Right ventricle myocardium superior (tissue), 1 donor: ENCODE data around the gene MAP3K5. TPM values are rescaled to one million over a fixed set of nuclear protein-coding genes. Genes with fewer than 3 reads are reported as not detected.
"Not testable (repeated sequence)": the region's sequence is repeated elsewhere in the genome, so short reads cannot be mapped to it uniquely, and the experiment has no call there.

Experiments used
- ATAC-seq: fragments of 200-7000 bp; cut with Tn5 transposase; one replicate; pipeline ENCODE4 v1.9.1; 2020; ENCODE audit warnings: mild to moderate bottlenecking; ENCODE audit not compliant: poor library complexity
- DNase-seq: peaks from one replicate; pipeline ENCODE4 v3.0.0-alpha.2; 2020
- intact Hi-C: fragments of 100-400 bp; cut with DNase I; formaldehyde crosslinking; loops from one replicate; pipeline ENCODE4 v1.11.2; 2022
- total RNA-seq: library from RNA; stranded (reverse); fragmentation: NEBNext Ultra II Directional; extraction: Animal tissue kit (Norgen Biotek cat#: 25700); gene quantifications from one replicate; pipeline ENCODE4 v1.2.1, GENCODE V29; 2021
- donor health status: DM: no; HTN: yes; CAD: no; lungs with severe emphysema.

MAP3K5 gene
- total RNA-seq, 1 donor from 2014 or later, result 39.9 TPM

GRCh38 chr6:136798044-136798443 is 5.8 kb upstream of the MAP3K5 start:
- no peak for ATAC-seq
- intact Hi-C loops, result no loop called here
- DNase-seq, result no peak

DNA sequence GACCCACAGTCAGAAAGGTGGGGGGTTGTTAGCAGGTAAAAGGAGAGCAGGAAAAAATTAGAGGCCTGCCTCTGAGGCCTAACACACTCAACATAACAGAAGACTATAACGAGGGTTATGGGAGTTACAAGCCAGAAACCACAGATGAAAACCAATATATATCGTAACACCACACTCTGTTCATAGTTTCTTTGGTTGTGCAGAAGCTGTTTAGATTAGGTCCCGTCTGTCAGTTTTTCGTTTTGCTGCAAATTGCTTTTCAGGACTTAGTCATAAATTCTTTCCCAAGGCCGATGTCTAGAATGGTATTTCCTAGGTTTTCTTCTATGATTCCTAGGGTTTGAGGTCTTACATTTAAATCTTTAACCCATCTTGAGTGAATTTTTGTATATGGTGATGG is 3.7 kb upstream of the MAP3K5 start:
- ATAC-seq (no peak), DNase-seq (no peak)
- intact Hi-C loops, result no loop called here

DNA sequence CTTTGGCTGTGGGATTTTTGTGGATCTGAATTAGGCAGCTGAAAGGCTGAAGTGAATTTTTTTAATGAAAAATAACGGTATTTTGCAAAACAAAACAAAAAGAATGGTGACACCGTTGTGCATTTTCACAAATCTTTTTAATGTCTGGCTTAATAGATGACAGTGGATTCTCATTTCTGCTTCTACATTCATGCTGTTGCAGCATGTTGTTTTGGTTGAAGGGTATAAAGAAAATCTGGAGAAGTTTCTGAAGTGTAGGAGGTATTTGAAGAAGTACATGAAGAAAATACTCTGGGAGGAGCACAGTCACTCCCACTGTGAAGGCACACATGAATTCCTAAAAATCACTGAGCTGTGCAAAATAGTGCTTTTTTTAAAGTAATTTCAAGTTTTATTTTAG is 3.1 kb upstream of the MAP3K5 start:
- DNase-seq, result no peak
- intact Hi-C loops, result no loop called here
- ATAC-seq, result no peak

GRCh38 chr6:136793363-136793762 is 1.1 kb upstream of the MAP3K5 start:
- no peak for ATAC-seq
- intact Hi-C loops, result loop anchor here (2.0 to 5.0 kb wide), 2 partner anchors 149 to 211 kb away; no protein-coding TSS in a partner anchor
- no peak for DNase-seq

DNA sequence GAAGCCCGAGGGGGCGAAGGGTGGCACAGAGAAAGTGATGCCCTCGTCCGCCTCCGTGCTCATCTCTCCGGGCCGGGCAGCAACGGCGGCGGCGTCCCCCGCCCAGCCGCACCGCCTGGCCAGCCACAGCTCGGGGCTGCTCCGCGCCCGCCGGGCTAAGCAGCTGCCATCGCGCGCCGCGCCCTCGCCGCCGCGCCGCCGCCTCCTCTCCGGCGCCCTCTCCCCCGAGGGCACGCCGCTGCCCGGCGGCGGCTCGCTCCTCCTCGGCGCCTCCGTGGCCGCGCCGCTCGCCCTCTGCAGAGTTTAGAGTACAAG is 225 bp downstream of the MAP3K5 start:
- DNase-seq, result no peak
- no peak for ATAC-seq
- intact Hi-C loops, result loop anchor here (2.0 to 5.0 kb wide), 2 partner anchors 147 to 210 kb away; no protein-coding TSS in a partner anchor

DNA sequence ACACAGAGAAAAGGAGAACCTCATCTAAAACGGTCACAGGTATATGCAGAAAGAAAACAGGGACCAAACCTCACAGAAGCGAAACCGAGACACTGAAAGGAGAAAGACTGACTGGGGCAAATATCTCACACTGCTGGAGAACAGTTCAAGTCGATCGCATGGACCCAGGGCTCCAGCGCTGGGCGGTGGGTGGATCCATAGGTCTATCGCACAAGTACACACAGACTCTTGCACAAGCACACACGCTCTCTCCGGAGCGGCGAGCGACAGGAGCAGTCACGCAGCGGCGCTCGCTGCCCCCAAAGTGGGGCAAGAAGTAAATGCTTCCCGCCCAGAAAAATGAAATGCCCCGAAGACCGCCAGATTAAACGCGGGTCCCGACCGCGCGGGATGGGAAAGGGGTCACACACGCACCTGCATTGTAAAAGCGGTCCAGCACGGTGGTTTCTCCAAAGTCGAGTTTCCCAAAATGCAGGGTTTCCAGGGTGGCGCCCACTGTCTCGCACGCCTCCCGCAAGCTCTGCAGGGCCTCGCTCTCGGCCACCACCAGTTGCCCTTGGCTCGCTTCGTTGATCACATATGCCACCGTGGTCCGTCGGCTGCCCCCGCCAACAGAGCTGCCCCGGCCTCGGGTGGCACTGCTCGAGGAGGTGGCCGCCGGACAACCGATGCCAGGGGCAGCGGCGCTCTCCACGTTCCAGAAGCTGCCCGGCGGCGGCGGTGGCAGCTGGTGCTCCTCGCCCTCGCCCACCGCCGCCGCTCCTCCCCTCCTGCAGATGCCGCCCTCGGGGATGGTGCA is 782 bp downstream of the MAP3K5 start:
- peak; percentile 44 for ATAC-seq
- DNase-seq, result peak; percentile 83
- intact Hi-C loops, result loop anchor here (2.0 to 5.0 kb wide), 2 partner anchors 147 to 209 kb away; no protein-coding TSS in a partner anchor

DNA sequence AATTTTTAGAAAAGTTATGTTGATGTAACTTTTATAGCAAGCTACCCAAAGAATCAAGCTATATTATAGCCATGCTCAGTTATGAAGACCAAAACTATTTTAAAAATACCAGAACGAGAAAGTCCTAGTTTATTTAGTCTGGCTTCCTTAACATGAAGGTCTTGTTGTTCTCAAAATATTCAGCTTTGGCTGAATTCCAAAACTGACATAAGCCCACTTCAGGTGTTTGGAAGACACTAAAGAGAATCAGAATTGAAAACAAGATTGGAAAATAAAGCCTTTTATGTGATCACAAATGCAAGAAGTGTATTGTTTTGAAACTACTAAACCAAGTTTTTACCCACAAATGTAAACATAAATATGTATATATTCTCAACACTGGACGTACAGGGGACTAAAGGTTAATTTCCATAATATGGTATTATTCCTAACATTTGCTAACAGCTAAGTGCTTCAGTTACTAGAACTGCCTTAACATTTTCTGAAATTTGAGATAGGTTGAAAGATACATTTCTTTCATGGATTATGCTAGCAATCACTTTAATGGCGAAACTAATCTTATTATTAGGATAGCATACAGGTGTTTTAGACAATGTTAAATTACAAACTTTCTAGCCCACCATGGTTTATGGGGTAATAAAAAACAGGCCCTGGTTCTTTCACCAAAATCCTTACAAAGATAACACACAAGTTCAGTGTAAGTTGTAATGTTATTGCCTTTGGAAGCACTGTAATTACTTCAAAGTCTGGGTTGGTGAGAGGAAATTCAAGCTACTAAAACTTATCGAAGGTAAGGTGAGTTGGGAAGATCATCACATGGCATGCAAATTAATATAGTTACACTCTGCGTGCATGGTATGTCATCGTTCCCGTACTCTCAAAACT is 1.6 kb downstream of the MAP3K5 start:
- no peak for DNase-seq
- no peak for ATAC-seq
- intact Hi-C loops, result loop anchor here (5.0 kb wide), 1 partner anchor 208 kb away; no protein-coding TSS in a partner anchor

GRCh38 chr6:136789440-136789839 is 2.8 kb downstream of the MAP3K5 start:
- intact Hi-C loops, ATAC-seq, DNase-seq: not testable (repeated sequence)

DNA sequence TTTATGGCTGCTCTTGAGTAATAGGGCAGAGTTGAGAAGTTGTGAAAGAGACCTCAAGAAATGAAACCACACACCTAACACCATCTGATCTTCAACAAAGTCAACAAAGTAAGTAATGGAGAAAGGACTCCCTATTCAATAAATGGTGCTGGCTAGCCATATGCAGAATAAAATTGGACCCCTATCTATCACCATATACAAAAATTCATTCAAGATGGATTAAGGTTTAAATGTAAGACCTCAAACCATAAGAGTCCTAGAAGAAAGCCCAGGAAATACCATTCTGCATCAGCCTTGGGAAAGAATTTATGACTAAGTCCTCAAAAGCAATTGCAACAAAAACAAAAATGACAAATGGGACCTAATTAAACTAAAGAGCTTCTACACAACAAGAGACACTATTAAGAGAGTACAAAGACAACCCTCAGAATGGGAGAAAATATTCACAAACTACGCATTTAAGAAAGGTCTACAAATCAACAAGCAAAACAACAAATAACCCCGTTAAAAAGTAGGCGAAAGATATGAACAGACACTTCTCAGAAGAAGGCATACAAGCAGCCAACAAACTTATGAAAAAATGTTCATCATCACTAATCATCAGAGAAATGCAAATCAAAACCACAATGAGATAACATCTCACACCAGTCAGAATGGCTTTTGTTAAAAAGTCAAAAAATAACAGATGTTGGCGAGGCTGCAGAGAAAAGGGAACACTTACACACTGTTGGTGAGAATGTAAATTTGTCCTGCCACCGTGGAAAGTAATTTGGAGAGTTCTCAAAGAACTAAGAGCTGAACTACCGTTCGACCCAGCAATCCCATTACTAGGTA is 4.0 kb downstream of the MAP3K5 start:
- DNase-seq (no peak), ATAC-seq (no peak)
- intact Hi-C loops, result no loop called here

DNA sequence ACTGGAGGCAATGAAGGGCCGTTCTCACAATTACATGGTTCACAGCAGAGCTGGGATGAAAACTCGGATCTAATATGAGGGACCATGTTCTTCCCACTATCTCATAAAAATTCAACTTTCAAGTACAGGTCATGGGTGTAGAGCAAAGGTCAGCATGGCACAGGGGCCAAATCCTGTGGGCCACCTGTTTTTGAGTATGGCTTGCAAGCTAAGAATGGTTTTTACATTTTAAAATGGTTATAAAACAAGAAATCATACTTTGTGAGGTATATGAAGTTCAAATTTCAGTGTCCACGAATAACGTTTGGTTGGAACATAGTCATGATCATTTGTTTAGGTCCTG is 4.6 kb downstream of the MAP3K5 start:
- DNase-seq (no peak), ATAC-seq (no peak)
- intact Hi-C loops, result no loop called here

DNA sequence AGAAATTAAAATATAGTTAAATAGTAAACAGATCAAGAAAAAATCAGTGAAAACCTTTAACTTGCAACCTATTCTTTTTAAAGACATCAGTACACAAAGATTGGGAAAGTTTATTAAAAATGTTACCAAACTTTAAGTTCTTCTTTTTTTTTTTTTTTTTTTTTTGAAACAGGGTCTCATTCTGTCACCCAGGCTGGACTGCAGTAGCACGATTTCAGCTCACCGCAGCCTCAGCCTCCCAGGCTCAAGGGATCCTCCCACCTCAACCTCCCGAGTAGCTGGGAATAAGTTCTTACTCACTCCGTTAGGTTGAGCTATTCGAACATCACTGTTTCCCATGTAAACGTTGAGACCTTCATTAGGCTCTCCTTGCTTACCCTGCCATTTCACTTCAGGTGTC is 5.6 kb downstream of the MAP3K5 start:
- ATAC-seq, result no peak
- intact Hi-C loops, result no loop called here
- DNase-seq, result no peak

DNA sequence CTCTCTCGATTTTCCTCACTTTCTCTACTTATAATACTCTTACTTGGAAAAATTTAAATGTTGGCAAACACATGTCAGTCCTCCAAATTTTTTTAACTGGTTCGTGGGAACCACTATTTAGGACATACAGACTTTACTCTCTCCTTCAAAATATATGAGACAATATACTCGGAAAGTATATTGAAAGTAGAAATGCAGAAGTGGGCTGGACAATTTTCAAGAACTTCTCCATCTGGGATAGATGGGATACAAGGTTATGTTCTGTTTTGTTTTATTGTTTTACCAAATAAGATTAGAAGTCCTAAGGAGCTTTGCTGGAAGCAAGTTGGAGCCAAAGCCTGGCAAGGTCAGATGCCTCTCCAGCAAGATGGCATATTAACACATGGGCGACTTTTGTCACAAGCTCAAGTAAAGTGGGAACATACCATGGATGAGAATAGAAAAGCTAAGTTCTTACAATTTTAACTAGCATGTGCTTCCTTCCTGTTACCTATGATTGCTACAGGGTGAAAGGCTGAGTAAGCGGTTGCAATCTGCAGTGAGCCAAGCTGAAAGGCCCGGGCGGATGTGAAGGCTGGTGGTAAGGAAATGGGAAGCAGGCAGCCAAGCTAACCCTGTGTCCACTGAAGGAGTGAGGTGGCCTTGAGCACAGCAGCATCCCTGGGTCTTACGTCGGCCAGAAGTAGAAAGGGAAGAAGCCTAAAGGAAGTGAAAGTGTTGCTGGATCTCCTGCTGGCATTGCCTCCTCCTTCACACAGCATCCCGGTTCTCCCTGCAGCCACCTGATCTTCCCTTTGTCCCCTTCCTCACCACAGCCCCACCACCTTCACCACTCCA is 7.1 kb downstream of the MAP3K5 start:
- ATAC-seq, result peak; percentile 59
- intact Hi-C loops, result no loop called here
- DNase-seq, result peak; percentile 74

DNA sequence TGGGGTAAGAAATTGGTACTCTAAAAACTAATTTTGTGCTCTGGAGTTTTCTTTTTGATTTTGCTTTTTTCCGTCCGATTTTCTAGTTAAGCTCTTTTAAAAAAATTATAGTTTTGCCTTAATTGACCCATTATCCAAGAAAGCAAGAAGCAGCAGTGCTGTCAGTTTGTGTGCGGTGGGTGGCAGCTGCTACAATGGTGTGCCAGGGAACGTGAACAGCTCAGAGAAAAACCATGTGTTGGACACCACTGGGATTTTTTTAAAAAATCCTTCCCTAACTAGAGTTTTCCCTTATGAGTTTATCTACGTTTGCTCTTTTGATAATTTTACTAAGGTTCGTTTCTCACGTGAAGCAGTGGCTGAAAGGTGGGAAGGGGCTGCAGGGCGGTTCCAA is 8.0 kb downstream of the MAP3K5 start:
- DNase-seq (no peak), ATAC-seq (no peak)
- intact Hi-C loops, result no loop called here

GRCh38 chr6:136783495-136784270 is 8.6 kb downstream of the MAP3K5 start:
- peak; percentile 60 for DNase-seq
- intact Hi-C loops, result no loop called here
- ATAC-seq, result peak; percentile 31

DNA sequence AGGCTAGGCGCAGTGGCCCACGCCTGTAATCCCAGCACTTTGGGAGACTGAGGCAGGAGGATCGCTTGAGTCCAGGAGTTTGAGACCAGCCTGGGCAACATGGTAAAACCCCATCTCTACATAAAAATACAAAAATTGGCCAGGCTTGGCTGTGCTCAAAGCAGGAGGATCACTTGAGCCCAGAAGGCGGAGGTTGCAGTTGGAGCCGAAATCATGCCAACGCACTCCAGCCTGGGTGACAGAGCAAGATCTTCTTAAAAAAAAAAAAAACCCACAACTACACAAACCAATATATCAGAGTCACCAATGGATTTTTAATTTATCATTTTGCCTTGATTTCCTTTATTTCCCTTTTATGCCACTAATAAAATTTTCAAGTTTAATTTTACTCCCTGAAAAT is 9.3 kb downstream of the MAP3K5 start:
- DNase-seq (no peak), ATAC-seq (no peak)
- intact Hi-C loops, result no loop called here

DNA sequence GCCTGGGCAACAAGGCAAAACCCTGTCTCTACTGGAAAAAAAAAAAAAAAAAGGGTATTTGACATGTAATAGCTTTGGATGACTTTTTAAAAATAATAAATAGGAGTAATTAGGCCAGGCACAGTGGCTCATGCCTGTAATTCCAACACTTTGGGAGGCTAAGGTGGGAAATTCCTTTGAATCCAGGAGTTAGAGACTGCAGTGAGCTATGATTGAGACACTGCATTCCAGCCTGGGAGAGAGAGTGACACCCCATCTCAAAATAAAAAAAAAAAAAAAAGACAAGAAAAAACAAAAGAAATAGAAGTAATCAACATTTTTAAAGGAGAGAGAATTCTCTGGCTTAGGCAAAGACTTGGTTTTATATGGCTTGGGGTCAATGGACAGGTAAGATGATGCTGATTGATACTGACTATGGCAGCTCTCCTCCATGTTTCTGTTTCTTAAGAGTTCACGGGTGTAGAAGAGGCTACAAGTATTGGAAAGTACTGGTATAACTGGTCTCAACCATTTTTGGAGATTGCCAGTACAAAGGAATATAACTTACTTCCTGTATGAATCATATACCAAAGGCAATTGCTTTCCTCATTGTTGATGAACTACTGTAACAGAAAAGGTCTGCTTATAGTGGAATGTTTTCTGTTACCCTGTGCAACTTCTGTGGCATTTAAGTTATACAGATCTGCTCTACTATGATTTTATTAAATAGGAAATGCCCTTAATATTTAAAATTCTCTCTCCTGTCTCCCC is 10.1 kb downstream of the MAP3K5 start:
- intact Hi-C loops, result no loop called here
- DNase-seq (no peak), ATAC-seq (no peak)

DNA sequence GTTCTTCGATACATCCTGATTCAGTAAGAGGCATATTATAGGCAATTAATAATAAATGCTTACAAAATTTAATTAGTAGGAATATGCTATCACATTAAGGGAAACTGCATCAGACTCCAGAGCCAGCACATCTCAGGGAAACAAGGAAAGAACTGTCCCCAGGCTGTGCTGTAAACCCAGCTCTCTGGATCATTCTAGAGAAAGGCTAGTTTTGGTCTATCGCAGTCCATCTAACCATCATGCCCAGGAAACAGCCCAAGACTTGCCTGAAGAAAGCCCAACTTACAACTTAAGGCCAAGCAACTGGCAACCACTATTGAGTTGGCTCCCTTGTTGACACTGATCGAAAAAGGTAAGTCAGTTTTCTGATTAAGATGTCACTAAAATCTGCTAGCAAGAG is 11.3 kb downstream of the MAP3K5 start:
- intact Hi-C loops, result no loop called here
- DNase-seq (no peak), ATAC-seq (no peak)
